ENCODE measurements around the gene IKZF5.
A peak's percentile ranks its signal among the peaks of the same experiment; 100 is the strongest.

IKZF5 gene, protein sequence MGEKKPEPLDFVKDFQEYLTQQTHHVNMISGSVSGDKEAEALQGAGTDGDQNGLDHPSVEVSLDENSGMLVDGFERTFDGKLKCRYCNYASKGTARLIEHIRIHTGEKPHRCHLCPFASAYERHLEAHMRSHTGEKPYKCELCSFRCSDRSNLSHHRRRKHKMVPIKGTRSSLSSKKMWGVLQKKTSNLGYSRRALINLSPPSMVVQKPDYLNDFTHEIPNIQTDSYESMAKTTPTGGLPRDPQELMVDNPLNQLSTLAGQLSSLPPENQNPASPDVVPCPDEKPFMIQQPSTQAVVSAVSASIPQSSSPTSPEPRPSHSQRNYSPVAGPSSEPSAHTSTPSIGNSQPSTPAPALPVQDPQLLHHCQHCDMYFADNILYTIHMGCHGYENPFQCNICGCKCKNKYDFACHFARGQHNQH

DNA sequence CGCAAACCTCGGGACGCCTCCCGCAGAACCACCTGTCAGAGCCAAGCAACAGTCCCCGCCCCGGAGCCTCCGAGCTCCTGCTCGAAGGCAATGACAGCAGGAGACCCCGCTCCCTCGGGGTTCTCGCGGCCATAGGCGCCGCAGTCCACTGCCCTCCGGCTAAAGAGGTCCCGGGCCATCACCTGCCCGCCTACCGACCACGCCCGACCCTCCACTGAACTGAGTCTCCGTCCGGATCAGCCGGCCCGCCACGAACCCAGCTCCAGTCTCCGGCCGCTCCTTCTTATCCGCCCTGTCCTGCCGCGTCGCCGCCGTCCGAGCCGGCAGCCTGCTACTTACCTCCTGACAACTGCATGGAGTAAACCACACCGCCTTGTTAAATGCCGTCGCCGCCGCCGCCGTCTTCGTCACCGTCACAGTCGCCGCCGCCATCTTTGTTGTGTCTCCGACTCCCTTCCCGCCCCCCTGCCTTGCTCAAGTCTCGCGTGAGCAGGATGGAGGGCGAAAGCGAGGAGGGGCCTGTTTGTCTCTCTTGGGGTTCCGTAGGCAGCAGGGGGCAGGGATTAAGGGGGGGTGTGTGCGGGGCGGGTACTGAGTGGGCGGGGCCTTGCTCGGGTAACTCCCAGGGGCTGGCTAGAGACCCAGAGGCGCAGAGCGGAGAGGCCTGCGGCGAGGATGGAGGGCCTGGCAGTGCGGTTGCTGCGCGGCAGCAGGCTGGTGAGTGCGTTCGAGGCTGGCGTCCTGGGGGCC is at the start of gene IKZF5, which contains the start of gene ACADSB:
IKZF5 (minus strand) TSS at position 441 of the 750 bp plus-strand sequence. CDS start 10,170 bp downstream, outside the sequence.
ACADSB (plus strand) TSS at position 652 of the 750 bp plus-strand sequence; CDS start at position 676, 24 bp downstream.
- DNase-seq: peak; percentile 98

DNA sequence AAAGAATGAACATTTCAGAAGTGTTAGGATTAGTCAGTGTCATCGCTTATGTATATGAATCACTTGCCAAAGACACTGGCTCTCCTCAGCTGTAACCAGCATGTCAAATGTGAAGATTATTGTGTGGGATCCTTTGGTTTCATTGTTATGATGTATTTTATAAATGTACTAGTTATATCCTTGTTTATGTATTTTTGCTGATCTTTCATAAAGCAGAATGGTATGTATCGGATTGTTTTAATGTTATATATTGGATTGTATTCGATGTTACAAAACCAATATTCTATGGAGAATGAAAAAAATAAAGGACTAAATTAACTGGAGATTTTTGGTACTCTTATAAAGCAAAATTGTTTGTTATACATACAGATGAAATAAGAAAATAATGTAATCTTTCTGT is 49.4 kb upstream of the IKZF5 start:
- no peak for DNase-seq

DNA sequence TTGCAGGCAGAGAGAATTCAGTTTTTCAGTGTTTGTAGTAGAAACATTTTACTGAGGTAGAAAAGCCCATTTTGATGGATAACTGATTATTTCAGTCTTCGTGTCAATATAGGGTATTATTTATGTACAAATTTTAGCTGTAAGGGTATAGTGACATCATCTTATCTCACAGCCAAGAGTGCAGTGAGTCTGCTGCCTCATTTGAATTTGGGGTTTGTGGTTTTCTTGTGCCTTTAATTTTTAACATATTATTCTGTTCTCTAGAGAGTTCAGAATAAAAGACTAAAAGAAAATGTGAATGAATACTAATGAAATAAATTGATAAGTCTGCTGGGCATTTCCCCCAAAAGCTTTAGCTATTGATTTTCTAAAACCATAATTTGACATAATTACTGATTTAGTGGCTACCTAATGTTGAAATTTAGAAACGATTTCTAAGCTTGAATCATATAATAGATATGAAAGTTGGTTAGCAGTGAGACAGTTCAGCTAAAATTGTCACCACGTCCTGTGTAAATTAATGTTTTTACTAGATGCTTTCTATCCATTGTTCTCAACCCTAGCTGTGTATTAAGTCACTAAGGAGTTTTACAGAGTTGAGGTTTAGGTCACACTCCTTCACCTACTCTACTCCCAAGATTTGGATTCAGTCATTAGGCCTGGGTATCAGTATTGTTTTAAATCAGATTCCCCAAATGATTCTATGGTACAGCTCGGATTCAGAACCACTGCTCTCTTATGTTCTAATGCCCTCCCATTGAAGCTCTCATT is 37.6 kb upstream of the IKZF5 start:
- DNase-seq: no peak

DNA sequence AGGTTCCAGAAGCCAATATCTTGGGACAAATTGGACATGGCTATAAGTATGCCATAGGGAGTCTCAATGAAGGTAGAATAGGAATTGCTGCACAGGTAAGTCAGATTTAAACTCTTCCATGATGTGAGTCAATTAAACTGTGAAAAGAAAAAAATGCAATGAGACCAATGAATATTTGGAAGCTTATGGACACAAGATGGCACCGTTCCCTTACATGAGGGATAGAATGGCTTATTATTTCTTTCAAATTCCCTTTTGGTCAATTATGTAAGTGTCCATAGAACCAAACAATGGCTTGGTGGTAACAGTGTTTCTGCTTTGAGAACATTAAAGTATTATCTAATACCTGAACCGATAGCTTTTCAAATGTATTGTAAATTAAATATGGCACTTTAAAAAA is 35.8 kb upstream of the IKZF5 start:
- peak; percentile 75 for DNase-seq

DNA sequence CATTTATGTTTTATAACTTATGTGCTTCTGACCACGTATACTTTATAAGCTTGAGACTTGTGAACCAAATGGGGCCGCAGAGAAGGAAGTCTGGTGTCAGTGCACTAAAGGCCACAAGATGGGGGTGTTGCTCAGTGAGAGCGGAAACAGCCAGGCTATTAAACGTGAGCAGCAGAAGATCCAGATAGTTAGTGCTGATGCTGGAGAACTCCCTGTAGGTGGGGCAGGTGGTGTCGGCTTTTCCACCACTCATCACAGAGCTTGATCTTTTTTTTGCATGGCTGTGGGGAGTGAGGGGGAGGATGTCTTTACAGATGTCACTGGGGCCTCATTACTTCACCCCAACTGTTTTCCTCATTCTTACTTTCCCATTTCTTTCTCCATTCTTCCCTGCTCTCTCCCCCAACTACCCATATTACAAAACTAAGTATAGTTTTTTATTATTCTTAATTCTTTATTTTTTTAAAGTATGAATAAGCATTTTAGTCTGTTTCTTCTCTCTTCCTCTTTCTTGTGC is 34.9 kb upstream of the IKZF5 start:
- peak; percentile 80 for DNase-seq

DNA sequence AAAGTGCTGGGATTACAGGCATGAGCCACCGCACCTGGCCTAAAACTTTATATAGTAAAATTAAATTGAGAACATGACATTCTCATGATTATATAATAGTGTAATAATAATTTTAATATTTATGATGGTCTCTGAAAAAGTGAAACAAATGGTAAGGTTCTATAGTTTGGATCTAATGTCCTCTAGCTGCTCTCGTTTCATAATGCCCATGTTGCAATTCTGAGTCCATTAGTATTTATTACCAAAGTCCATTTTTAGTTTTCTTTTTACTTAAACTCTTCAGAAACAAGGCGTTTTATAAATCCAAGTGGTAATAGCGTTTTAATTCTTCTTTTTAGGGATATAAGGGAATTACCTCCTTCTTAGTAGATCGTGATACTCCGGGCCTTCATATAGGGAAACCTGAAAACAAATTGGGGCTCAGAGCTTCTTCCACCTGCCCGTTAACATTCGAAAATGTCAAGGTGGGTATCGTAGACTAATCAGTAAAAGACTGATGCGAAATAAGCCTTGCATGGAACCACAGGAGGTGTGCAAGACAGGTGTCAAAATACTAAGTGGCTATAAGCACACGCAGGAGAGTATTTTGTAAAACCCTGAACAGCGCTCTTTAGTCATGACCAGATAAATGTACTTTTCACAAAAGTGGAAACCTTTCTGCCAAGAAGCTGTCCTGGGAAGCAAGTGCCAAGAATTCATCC is 34.3 kb upstream of the IKZF5 start:
- no peak for DNase-seq

DNA sequence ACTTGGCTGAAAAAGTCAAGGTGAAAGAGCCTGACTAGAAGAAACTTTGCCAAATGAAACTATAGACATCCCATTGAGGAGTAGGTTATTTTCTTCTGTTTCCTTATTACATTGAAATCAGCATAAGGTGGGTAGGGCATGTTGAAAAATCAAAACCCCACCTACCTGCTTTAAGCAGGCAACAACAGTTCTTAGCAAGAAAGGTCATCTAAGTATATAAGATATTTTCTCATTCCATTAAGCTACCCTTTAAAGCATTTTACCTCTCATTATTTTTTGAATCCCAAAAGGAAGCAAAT is 31.0 kb upstream of the IKZF5 start:
- no peak for DNase-seq

DNA sequence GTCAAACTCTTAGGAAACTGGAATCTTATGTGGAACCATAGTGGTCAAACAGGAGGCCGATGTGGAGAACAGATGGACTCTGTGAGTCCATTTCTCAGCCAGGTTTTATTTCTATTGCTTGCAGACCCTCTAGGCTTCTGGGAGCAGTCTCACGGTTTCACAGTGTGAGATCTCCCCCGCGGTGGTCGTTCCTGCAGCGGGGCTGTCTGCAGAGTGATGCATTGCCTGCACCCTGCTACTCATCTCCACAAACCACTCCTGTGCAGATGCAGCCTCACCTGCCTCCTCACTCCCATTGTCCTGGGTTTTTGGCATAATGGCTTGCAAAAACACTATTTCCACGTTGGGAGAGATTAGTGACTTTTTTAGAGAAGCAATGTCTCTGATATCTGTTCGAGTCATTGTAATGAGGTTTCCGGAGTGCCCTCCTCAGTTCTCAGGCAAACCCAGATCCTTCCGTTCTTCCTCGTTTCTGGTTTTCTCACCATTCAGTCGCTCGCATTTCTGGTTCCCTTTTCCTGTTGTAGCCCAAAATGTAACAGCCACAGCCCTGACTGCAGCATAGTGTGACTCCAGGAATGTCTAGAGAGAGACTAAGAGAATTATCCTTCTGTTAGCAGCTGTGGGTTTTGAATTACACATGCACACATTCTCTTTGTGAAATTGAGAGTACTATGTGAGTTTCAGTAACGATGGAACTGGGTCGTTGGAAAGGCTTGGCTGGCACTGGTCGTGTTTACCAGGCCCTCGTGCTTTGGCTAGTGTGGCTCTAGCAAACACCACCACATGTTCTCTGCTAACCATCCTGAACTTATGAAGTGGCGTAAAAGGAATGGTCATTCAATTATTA is 30.4 kb upstream of the IKZF5 start:
- no peak for DNase-seq

DNA sequence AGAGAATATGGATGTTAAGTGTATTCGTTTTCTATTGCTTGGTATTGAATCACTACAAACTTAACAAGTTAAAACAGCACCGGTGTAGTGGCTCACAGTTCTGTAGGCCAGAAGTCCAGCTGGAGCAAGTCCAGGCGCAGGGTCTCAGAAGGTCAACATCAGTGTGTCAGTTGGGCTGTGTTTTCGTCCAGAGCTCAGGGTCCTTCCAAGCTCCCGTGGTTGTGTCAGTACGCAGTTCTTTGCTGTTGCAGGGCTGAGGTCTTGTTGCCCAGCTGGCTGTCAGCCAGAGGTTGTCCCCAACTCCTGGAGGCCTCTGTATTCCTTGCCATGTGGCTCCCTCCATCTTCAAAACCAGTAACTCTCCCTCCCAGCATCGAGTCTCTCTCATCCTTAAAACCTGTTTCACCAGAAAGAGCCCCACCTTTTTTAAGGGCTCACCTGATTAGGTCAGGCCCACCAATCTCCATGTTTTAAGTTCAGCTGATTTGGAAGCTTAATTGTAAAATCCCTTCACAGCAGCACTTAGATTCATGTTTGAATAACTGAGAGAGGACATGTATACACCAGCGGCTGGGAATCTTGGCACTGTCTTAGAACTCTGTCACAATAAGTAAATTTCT is 27.0 kb upstream of the IKZF5 start:
- no peak for DNase-seq

DNA sequence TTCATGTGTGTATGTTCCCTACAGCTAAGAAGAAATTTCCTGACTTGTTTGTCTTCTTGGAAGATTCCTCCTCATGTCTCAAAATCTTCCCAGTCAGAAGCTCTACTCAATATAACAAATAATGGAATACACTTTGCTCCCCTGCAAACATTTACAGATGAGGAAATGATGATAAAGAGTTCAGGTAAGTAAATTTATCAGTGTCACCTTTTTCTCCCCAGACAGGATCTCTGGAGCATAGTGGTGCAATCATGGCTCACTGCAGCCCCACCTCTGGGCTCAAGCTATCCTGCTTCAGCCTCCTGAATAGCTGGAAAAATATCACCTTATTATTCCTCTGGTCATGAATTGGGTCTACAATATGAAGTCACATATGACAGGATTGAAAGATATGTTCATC is 25.7 kb upstream of the IKZF5 start:
- no peak for DNase-seq

DNA sequence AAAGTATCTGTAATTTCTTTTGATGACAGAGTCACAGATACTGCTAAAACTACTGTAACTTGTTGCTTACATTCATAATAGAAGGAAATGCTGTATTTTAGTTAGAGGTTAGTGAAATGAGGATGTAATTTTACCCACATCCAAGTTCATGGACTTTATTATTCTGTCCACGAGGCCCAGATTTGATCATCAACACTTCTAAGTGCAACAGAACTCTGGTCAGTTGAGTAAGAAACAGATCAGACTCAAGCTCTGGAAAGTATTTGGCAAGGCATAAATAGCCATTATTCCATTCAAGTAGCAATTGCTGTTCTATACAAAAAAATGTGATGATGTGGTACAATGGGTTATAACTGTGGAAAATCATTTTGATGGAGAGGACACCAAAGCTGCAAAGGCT is 22.5 kb upstream of the IKZF5 start:
- DNase-seq: no peak

DNA sequence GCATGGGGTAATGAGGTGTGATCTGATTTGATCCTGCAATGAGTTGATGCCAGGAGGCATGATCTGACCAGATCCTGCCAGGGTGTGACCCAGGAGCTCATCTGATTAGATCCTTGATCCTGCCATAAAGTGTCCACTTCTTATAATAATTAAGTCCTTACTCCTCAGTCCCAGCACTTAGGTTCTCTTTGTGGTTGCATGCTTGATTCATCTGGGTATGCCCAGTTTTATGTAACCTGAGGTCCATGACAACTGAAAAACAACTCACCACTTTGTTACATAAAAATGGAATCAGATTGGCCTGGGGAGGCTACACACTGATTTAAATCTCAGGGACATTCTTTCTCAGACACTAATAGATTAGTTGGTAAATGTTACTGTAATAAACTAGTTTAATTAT is 19.3 kb upstream of the IKZF5 start:
- no peak for DNase-seq

DNA sequence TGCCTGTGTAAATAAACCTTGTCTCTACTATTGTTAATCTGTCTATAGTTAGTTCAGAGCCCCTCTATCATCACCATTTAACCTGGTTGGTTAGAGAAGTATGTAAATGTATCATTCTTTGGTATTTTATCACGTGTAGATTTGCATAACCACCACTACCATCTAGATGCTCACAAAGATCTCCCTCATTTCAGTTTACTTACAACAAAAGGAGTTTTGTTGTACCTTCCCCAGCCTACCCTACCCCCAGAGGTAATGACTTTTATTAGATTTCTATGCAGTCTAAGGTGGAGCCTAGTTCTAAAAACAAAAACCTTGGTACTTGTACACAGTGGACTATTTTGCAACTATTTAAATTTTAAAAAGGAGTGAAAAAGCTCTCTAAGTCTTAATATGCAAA is 17.7 kb upstream of the IKZF5 start:
- no peak for DNase-seq

DNA sequence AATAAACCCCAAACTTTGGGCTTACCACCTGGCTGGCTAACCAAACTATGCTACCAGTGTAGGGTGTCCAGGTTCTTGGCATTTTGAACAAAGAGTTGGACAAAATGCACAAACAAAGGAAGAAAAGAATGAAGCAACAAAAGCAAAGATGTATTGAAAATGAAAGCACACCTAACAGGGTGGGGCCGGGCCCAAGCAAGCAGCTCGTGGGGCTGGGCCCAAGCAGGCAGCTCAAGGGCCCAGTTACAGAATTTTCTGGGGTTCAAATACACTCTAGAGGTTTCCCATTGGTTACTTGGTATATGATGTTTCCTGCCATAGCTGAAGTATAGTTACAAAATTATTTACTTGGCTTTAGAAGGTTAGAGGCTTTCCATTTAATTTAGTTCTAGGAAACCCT is 15.9 kb upstream of the IKZF5 start:
- no peak for DNase-seq

DNA sequence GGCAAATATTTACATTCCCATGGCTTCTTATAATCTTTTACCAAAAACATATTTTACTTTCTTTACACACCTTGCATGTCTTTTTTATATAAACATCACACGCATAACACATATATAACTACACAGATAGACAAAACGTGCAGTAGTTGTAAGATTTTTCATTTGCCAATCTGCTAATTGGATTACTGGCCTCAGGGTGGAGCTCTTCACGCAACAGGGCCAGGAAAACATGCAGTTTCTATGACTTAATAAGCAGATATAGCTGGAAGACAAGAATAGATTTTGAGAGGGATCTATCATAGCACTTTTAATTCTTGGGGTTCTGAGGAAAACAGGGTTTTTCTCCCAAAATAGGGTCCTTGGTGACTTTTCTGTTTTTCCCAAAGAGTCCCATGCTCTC is 12.9 kb upstream of the IKZF5 start:
- DNase-seq: peak; percentile 57

DNA sequence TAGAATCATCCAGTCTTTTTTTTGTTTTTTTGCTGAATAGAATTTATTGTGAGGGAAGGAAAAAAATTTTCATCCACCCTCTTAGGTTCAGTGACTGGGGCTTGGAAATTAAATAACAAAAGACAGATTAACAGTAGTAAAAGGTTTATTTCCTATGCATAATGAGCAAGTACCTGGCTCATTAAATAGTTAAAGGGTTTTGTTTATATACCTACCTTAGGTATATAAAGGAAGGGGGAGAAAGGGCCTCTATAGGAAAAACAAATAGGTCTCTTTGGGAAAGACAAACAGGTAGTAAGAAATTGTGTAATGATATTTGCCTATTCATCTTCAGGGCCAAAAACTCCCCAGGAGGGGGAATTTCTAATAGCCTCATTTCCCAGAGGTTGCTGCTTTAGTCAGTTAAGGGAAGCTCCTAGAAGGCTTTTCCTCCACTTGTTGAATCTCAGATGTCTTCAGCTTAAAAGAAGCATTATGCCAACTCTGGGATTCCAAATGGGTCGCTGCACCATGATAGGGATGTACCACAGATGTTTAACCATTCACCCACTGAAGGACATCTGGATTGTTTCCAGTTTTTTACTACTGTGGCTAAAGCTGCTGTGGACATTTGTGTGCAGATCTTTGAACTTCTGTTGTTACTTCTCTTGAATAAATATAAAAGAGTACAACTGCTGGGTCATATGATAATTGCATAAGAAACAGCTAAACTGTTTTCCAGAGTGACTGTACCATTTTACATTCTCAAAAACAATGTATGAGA is 11.5 kb upstream of the IKZF5 start:
- no peak for DNase-seq

DNA sequence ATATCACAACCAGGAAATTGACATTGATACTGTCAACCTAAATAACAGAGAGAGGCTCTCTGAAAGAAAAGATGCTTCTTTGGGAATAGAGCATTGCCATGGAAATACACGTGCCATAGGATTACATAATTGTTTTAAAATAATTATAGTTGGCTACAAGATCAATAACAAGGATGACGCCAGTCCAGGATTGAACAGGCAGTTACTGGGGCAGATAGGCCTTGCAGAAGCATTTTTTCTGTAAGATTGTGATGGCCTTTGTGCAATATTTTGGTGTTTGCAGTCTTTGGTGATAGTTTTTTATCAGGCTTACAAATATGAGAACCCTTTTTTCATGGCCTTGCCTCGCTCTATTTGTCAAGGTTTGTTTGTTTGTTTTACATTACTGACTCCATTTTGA is 10.7 kb upstream of the IKZF5 start:
- no peak for DNase-seq

DNA sequence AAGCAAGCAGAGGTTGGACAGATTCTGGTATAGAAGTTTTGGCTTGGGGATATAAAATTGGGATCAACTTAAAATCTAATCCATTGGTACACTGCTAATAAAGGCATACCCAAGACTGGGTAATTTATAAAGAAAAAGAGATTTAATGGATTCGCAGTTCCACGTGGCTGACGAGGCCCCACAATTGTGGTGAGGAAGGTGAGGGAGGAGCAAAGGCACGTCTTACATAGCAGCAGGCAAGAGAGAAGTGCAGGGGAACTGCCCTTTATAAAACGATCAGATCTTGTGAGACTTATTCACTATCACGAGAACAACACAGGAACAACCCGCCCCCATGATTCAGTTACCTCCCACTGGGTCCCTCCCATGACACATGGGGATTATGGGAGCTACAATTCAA is 9.9 kb upstream of the IKZF5 start:
- no peak for DNase-seq

DNA sequence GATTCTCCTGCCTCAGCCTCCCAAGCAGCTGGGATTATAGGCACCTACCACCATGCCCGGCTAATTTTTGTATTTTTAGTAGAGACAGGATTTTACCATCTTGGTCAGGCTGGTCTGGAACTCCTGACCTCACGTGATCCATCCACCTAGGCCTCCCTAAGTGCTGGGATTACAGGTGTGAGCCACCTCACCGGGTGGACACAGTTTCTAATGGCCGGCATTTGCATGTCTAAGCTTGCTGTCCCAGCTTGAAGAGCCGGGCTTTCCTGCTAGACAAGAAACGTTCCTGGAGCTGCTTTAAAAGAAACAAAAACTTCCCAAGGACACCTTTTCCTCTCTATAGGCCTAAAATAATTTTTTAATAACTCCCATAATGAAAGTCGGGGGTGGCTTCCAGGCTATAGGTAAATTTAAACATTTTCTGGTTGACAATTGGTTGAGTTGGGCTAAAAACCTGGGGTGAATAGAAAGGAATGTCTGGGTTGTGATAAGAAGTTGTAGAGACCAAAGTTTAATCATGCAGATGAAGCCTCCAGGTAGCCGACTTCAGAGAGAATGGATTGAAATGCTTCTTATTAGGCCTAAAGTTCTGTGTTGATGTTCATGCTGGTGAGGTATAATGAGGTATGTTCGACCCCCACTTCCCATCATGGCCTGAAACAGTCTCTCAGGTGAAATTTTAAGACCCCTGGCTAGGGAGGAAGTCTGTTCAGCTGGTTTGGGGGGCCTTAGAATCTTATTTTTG is 9.0 kb upstream of the IKZF5 start:
- no peak for DNase-seq

DNA sequence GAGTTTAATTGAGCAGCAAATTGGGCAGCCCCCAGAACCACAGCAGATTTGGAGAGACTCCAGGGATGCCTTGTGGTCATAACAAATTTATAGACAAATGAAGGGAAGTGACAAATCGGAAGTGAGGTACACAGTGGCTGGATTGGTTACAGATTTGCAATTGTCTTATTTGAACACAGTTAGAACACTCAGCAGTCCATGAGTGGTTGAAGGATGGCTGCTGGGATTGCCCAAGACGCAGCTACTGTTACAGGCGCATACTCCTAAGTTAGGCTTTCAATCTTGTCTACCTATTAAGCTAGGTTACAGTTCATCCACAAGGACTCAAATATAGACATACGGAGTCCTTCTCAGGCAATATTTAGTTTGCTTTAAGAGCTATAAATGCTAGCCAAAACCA is 7.6 kb upstream of the IKZF5 start:
- no peak for DNase-seq
